HG03135 (cell line): ENCODE results near the gene SGF29.
"Not testable (repeated sequence)": the region's sequence is repeated elsewhere in the genome, so short reads cannot be mapped to it uniquely, and the experiment has no call there.

ENCODE experiments used
- ATAC-seq: cut with Tn5 transposase; IDR thresholded peaks from one replicate; pipeline ENCODE4 v1.9.1; 2021; ENCODE audit warnings: mild to moderate bottlenecking, moderate library complexity; ENCODE audit not compliant: unreplicated experiment

SGF29 gene

DNA sequence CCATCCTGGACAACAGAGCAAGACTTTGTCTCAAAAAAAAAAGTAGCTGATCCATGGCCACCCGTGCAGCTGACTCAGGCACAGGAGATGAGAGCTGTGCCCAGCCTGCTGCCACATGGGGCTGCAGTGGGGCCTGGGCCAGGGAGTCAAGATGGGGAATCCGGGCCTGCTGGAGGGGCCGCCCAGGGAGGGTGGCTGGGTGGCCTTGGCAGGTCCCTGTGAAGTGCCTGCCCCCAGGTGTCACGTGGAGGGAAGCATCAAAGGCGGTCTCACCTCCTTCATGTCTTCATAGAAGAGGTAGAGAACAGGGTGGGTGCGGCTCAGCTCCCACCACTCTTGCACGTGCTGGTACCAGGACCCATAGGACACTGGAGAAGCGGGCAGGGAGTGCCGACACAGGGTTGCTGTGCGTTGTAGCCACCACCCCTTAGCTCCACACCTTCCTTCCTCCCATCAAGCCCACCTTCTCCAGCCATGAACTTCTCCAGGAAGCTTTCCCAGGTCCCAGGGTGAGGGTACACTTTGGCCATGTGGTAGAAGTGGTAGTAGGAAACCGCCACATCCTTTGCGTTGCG lies 39.3 kb downstream of the SGF29 start:
- no peak for ATAC-seq

DNA sequence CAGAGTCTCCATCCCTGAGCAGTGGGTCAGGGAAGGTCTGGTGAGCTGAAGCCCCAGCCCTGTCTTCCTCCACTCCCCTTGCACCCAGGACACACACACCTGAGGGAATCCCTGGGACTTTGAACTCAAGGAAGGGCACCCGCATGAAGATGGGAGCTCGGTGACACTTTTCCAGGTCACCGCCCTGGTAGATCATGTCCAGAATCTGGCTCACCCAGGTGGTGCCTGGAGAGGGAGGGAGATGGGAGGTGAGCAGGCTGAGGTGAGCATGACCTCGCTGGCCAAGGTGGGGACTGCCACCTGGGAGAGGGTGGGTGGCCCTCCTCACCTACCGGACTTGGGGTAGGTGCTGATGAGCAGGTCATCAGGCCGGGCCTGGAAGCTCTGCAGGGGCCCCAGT lies 41.7 kb downstream of the SGF29 start:
- ATAC-seq: not testable (repeated sequence)

DNA sequence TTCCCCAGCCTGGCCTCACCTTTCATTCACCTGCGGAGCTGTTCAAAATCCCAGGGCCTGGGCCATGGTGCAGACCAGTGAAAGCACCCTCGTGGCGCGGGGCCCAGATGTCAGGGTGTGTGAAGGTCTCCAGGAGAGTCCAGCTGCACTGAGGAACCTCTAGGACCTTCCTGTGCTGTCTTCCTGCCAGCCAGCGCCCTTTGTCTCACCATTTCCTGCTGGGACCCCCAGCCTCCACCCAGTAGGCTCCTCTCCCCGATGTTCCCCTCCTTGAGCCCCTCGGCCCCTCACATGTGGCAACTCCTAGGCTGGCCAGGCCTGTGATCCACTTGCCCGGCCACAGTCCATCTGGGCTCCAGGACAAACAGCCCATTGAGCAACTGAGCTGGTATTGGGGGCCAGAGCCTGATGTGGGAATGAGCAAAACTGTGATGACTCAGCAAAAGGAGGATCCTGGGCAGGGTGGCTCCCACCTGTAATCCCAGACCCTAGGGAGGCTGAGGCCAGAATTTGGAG lies 42.5 kb downstream of the SGF29 start:
- no peak for ATAC-seq

DNA sequence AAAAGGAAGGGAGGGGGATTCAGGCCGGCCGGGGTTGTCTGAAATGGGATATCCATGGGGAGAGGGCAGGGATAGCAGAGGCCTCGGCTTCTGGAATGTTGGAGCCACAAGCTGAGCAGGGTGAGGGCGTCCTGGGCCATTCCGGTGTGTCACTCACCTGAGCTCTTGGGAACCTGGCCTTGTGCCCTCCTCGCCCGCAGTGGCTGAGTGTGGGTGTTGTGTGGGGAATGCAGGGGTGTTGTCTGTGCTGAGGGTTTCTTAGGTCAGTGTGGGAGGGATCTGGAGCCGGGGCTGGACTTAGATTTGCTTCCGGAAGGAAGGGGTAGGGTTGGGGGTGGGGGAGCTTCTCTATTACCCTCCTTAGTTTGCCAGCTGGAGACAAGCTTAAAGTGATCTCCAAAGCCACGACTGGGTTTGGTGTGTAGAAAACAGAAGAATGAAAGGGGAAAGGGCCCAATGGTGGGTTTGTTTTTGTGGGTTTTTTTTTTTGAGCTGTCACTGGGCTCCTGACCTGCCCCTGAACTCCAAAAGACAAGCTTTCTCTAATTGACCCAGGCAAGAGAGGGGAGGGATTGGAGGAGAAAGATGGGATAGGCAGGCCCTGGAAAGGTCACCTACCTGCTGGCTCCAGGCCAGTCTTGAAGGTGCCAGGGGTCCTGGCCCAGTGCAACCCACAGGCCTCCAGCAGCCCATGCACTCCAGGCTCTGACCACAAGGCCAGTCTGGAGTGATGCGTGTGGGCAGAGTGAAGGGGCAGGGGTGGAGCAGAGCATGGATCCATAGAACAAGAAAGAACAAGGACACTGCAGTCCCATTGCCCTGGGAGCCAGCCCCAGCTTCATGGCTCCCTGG lies 43.3 kb downstream of the SGF29 start, which contains the start of gene SULT1A2:
Gene SULT1A2, minus strand, starts transcription at position 211 of the 852 bp plus-strand sequence. CDS start 1,120 bp downstream, outside the sequence.
- no peak for ATAC-seq

- no peak for ATAC-seq
Observed at GRCh38 chr16:28597692-28598261, 44.1 kb downstream of the SGF29 start.

DNA sequence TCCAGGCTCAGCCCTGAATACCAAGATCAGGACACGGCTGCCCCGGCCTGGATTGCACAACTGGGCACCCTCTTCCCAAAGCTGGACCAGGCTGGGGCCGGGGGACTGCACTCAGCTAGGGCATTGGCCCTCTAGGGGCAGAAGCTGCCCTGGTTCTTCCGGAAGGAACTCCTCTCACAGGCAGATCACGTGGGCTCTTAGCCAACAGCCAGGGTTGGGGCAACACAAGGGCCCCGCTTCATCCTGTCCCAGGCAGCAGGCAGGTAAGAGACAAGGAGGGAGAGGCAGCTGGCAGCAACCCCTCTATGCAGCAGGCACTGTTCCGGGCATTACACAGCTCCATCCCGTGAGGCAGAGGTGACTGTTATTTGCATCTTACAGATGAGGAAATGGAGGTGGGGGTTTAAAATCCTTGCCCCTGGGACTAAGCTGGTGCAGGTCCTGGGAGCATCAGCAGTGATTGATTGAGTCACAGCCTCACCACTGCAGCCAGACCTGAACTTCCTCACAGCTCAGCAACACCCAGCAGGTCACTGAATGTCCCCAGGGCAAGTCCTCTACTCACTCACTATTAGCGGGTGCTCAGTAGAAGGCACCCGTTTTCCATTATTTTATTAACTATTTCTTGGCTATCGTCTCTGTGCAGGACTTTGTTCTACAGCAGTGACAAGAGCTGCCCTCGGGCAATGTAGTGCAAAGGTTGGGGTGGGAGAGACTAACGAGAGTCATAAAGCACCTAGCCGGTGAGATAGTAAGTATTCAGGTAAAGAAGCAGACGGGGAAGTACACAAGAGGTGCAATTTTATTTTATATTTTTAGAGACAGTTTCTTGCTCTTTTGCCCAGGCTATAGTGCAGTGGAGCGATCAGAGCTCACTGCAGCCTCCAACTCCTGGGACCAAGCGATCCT lies 45.9 kb downstream of the SGF29 start:
- ATAC-seq: peak; percentile 60

- not testable (repeated sequence) for ATAC-seq
Observed at GRCh38 chr16:28600965-28601364, 47.2 kb downstream of the SGF29 start.

DNA sequence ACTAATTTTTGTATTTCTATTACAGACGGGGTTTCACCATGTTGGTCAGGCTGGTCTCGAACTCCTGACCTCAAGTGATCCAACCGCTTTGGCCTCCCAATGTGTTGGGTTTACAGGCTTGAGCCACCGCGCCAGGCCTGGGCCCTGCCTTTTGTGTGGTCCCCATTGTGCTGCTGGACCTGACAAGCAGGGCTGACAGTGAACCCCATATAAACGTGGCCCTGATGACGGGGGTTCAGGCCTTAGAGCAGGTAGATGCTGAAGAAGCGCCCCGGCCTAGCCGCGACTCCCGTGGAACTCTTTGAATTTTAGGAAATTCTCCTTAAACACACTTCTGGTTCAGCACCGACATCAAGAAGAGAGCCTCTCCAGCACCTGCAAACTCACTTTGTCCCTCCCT lies 47.9 kb downstream of the SGF29 start:
- ATAC-seq: not testable (repeated sequence)

DNA sequence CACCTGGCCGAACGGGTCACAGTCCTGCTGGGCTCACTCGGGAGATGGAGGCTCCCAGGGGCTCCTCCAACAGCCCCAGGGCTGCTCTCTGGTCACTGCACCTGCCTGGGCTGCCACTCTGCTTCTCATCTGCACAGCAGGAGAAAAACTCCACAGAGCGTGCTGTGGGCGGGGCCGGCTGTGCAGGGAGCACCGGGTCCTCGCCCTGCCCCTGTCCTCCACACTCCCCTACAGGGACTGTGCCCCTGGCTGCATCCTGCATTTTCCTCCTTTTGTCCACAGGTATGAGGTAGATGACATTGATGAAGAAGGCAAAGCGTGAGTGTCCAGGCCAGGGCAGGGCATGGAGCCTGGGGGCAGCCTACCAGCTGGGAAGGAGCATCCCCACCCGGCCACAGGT lies 48.3 kb downstream of the SGF29 start:
- not testable (repeated sequence) for ATAC-seq

GRCh38 chr16:28602529-28602928 lies 48.8 kb downstream of the SGF29 start:
- no peak for ATAC-seq

- no peak for ATAC-seq
Observed at GRCh38 chr16:28603381-28604185, 49.9 kb downstream of the SGF29 start.

- ATAC-seq: no peak
Observed at GRCh38 chr16:28604186-28604565, 50.5 kb downstream of the SGF29 start.

- ATAC-seq: no peak
Observed at GRCh38 chr16:28606291-28607115, 52.8 kb downstream of the SGF29 start.

DNA sequence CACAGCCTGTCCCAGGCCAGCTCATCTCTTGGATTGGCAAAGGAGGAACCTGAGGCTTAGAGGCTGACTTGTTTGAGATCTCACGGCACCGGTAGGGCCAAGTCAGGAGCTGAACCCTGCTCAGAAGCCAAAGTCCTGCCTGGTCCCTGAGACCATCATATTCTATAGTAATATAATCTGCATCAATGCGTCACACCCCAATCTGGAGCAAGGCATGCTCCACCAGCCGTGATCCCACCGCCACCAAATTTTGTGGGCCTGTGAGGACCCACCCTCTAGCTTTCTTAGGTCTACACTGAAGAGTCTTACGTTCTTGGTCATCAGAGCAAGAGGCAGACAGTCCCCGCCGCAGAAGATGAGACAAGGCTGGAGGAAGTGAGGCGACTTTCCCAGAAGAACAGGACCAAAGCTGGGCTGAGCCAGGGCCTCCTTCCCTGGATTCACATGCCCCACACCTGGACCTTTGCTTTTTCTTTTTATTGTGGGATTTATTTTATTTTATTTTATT lies 53.5 kb downstream of the SGF29 start:
- no peak for ATAC-seq

- ATAC-seq: not testable (repeated sequence)
Observed at GRCh38 chr16:28607681-28608495, 54.2 kb downstream of the SGF29 start.

DNA sequence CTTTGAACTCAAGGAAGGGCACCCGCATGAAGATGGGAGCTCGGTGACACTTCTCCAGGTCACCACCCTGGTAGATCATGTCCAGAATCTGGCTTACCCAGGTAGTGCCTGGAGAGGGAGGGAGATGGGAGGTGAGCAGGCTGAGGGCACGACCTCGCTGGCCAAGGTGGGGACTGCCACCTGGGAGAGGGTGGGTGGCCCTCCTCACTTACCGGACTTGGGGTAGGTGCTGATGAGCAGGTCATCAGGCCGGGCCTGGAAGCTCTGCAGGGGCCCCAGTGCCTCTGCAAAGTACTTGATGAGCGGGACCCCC lies 54.7 kb downstream of the SGF29 start:
- not testable (repeated sequence) for ATAC-seq

DNA sequence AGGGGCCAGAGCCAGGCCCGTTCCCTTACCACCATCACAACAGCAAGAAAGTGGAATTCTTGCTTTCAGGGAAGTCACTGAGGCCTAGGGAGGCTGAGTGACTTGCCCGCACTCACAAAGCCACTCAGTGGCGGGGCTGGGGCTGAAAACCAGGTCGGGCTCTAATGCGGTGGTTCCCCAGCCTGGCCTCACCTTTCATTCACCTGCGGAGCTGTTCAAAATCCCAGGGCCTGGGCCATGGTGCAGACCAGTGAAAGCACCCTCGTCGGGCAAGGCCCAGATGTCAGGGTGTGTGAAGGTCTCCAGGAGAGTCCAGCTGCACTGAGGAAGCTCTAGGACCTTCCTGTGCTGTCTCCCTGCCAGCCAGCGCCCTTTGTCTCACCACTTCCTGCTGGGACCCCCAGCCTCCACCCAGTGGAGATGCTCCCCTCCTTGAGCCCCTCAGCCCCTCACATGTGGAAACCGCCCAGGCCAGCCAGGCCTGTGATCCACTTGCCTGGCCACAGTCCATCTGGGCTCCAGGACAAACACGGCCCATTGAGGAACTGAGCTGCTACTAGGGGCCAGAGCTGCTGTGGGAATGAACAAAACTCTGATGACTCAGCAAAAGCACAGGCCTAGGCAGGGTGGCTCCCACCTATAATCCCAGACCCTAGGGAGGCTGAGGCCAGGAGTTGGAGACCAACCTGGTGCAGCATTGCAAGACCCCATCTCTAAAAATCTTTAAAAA lies 55.3 kb downstream of the SGF29 start:
- ATAC-seq: not testable (repeated sequence)
